TTC549 (cell line): ENCODE measurements around the gene MC1R.
"Not testable (repeated sequence)": the region's sequence is repeated elsewhere in the genome, so short reads cannot be mapped to it uniquely, and the experiment has no call there.

ENCODE experiments used
- FAIRE-seq: peaks from 2 replicates; lab custom pipeline; 2012; peaks lifted over from hg19 to GRCh38; lab: Jason Lieb, UNC

Gene MC1R

DNA sequence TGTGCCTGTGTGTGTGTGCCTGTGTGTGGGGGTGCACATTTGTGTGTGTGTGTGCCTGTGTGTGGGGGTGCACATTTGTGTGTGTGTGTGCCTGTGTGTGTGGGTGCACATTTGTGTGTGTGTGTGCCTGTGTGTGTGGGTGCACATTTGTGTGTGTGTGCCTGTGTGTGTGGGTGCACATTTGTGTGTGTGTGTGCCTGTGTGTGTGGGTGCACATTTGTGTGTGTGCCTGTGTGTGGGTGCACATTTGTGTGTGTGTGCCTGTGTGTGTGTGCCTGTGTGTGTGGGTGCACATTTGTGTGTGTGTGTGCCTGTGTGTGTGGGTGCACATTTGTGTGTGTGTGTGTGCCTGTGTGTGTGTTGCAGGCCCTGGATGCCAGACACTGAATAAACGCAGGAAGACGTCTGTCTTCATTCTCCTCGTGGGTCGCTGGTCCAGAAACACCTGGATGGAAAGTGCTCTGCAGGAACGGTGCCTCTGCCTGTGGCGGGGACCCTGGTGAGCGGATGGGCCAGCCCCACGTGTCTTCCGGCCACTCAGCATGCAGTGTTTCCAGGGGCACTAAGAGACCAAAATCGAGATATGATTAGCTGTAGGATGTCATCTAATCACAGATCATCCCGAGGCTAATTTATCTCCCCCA lies 3.9 kb upstream of the MC1R start:
- FAIRE-seq, result not testable (repeated sequence)

DNA sequence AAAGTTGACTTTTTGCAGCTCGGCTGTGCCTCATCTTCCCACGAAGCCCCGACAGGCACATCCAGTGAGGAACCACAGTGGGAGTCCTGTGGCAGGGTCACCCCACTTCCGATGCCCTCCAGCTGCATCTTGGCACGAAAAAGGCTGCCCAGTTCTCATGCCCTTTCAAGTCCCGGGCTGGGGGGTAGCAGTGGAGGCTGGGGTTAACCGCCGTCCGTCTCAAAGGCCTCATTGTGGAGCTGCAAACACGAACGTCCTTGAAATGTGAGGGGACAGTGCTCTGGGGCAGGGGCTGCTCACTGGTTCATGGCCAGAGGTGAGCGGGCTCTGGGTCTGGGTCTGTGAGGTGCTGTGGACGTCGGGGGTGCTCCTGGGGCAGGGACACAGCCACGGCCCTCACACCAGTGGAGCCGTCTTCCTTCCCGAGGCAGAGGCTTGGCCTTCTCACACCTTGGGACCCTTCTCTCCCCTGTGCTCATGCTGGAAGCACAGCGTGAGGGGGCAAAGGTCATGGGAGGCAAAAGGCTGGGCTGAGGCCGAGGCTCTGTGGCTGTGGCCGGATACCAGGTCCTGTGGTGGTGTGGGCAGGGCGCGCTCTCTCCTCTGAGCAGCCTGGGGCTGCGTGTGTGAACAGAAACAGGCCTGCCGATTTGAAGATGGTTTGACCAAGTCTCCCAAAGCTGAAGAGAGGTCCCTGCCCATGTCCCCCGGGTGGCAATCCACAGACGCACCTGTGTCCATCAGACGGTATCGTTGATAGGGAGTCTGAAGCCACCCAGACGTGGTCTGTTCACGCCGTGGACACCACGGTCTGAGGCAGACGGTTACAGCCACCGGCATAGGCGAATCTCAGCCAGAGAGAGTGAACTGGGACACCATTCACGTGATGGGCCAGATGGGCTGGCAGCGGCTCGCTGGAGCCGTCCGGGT lies 3.1 kb upstream of the MC1R start:
- no peak for FAIRE-seq

DNA sequence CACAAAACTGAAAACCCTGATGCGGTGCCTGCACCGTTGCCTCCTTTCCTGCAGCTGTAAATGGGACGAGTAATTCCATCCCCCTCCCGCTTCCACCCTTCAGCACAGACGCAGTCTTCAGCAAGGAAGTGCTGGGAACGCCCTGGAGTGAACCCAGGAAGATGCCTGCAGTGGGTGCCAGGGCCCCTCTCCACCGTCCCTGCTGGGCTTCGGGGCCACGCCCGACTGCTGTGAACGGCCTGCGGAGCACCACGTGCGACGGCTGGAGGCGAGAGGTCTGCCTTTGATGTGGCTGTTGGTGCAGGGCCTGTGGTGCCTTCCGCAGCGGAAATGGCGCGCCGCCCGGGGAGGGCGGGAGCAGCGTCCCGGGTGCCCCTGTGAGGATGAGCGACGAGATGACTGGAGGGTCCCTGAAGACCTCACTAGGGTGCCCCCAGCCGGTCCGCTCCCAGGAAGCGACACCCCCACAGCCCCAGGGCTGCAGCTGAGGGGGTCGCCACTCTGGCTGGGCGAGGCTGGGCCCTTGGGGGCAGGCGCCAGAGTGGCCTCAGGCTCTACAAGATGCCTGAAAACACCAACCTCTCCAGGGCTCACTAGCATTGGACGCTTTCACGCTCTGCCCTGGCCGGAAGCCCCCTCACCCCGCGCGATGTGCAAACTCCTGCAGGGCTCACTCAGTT lies 749 bp upstream of the MC1R start:
- FAIRE-seq, result no peak

DNA sequence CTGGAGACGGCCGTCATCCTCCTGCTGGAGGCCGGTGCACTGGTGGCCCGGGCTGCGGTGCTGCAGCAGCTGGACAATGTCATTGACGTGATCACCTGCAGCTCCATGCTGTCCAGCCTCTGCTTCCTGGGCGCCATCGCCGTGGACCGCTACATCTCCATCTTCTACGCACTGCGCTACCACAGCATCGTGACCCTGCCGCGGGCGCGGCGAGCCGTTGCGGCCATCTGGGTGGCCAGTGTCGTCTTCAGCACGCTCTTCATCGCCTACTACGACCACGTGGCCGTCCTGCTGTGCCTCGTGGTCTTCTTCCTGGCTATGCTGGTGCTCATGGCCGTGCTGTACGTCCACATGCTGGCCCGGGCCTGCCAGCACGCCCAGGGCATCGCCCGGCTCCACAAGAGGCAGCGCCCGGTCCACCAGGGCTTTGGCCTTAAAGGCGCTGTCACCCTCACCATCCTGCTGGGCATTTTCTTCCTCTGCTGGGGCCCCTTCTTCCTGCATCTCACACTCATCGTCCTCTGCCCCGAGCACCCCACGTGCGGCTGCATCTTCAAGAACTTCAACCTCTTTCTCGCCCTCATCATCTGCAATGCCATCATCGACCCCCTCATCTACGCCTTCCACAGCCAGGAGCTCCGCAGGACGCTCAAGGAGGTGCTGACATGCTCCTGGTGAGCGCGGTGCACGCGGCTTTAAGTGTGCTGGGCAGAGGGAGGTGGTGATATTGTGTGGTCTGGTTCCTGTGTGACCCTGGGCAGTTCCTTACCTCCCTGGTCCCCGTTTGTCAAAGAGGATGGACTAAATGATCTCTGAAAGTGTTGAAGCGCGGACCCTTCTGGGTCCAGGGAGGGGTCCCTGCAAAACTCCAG lies 1.1 kb downstream of the MC1R start:
- FAIRE-seq, result no peak

DNA sequence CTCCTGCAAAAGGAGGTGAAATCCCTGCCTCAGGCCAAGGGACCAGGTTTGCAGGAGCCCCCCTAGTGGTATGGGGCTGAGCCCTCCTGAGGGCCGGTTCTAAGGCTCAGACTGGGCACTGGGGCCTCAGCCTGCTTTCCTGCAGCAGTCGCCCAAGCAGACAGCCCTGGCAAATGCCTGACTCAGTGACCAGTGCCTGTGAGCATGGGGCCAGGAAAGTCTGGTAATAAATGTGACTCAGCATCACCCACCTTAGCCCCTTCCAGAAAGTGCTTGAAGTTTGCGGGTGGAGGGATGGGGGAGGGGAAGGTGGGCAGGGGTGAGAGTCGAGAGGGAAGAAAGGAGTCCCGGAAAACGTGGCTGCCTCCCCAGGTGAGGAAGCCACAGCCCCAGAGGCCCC lies 2.1 kb downstream of the MC1R start:
- FAIRE-seq, result no peak

DNA sequence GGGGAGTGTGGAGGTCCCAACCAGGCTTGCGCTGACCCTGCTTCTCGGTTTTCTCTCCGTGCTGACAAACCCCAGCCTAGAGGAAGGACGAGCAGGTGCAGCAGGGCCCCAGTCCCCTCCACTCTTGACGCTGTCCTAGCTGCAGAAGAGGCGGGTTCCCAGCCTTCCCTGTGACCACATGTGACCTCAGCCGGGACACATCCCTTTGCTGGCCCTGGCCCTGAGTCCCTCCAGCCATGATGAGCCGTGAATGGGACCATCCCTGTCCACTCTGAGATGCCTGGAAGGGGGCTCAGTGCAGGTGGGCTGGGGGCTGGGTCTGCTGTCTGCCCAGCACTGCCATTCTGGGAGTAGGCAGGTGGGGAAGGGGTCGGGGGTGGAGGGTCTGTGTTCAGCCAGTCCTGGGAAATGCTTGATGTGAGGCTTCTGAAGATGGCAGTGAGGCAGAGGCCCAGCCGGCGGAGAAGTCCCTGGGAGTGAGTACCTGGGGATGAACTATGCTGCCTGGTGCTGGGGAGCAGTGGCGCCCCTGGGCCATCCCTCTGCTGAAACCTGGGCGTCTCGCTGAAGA lies 2.6 kb downstream of the MC1R start:
- FAIRE-seq, result no peak

DNA sequence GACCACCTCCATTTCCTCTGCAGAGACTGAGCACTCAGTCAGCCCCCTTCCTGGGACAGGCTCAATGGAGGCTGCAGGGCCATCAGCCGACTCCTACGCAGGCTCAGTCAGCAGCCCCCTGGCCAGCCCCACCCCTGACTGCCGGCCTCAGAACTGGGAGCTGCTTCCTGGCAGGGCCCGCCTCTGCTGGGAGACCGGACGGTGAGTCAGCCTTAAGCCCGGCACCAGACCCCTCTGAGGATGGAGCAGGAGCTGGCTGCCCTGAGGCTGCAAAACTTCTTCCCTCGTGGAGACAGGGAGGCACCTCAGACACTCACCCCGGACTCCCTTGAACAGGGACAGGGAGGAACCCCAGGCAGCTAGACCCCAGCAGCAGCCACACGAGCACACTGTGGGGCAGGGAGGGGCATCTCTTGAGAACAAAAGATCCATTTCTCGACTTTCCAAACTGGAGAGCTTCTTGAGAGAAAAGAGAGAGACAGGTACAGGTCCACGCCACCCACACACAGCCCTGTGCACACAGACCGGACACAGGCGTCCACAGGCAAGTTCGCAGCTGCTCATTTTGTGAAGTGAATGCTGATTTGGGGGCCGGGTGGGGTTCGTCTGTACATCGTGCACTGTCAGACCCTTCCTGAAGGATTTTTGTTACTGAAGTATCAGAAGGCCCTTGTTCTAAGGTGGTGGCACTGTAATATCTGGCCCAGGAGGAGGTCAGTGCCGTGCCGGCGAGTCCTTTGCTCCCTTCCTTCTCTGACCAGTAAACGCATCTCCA lies 3.2 kb downstream of the MC1R start:
- no peak for FAIRE-seq

DNA sequence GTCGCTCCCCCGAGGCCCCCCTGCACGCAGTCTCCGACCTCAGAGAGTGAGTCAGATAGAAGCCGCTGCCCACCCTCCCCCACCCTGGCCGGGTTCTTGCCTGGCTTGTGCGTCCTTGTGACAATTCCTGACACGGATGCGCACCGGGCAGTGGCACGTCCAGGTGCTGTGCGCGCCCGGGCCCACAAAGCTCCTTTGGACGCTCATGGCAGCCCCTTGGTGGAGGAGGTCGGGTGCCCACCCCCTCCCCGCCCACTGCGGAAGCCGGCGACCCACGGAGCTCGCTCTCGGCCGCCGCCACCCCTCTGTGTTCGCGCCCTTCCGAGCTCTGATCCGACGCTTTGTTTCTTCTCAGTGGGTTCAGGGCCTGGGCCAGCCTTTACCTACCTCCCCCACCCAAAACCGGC lies 3.8 kb downstream of the MC1R start:
- no peak for FAIRE-seq

DNA sequence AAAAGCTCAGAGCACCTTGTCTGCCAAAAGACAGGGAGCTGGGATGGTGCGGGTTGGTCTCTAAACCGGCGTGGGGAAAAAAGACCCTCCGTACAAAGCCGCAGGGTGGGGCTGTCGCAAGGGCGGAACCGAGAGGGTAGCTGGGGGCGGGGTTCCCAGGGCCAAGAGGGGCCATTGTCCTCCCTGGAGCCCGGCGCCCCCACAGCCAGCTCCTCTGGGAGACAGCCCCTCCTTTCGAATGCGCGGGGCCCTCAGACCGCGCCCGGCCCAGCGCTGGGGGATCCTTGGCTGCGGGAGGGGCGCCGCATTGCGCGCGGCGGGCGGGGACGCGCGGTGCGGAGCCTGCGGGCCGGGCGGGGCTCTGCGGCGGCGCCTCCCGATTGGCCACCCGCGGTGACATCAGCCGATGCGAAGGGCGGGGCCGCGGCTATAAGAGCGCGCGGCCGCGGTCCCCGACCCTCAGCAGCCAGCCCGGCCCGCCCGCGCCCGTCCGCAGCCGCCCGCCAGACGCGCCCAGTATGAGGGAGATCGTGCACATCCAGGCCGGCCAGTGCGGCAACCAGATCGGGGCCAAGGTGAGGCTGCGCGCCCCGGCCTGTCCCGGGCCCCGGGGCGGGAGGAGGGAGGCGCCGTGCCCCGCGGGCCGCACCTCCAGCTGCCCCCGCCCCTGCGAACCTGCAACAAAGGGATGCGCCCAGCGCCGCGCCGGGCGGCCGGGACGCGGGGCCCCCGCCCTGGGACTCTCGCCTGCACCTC lies 4.4 kb downstream of the MC1R start, which contains the start of gene TUBB3:
Gene TUBB3 (plus strand): TSS at position 459 of the 756 bp plus-strand sequence. CDS start 60 bp downstream, at position 519.
- no peak for FAIRE-seq

DNA sequence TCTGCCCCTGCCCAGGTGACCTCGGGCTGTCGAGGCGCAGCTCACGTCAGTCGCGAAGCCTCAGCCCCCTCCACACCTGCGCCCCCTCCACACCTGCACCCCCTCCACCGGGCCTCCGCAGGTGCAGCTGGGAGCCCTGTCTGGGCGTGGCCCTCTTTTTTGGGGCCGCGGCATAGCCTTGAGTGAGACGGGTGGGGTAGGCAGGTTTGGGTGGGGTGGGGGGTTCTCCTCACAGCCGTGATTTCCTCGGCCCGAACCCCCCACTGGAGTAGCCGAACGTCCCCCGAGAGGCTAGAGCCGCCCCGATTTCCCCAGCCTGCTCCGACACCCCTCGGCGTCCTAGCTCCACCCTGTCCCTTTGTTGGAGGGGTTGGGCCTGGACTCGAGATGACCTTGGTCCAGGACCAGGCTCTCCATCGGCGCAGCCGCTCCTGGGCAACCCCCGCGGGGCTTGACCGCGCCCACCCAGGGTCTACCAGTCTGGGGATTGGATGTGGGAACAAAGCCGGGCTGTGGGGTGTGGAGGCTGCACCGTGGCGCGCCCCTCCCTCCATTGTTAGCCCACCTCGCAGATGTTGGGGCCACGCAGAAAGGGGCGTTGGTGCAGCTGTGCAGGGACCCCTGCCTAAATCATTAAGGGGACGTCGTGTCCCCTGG lies 5.1 kb downstream of the MC1R start:
- no peak for FAIRE-seq

DNA sequence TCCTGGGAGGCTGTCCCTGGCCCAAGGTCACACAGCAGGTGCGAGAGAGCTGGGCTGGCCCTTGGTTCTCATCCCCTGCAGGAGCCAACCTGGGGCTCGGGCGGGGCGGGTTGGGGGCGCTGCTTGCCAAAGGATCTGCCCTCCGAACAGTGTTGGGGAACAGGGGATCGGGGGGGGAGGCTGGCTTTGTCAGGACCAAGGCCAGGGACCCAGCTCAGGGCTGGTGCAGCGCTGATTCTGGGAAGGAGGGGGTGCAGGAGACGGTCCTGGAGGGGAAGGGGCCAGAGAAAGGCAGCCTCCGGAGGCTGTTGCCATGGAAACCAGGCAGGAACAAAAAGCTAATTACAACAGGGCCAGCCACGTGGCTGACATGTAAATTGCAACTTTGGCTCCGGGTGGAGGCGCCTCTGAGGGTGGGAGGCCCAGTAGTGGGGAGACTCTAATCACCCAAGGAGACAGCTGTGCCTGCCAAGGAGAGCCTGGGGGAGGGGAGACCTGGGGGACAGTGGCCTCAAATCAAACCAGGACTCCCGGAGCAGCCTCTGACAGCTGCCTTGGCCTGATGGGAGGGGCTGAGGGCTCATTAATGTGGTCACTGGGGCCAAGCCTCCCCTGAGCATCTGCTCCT lies 5.7 kb downstream of the MC1R start:
- FAIRE-seq, result no peak

DNA sequence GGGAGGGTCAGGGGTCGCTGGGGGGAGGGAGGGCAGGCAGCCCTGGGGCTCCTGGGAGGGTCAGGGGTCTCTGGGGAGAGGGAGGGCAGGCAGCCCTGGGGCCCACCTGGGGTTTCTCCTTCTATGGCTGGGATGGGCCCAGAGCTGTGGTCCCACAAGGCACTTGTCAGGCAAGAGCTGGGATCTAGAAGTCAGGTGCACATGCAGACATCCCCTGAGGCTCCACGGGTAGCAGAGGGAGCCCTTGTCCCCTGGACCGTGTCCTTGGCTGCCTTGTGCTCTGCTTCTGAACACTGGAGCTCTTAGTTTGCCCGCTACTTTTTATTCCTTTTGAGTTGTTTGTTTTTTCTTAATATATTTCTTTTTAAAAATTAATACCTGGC lies 6.3 kb downstream of the MC1R start:
- FAIRE-seq, result no peak

DNA sequence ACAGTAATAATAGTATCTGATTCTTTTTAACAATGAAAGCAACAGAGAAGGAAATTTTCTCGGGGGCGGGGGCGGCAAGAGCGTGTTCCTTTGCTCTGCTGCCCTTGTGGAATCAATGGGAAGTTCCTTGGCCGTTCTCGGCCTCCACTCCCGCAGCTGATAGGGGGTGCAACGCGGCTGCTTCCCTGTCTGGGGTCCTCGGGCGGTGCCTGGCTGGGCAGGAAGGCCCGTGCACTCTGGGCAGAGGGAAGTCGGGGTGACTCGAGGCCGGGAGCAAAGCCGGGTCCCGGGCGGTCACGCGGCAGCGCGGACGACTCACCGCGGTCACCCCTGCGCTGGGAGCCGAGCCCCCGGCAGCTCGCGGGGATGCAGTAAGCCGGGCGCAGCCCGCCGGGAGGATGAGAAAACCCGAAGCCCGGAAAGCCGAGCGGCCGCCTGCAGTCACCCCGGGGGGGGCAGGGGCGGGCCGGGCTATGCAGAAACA lies 7.0 kb downstream of the MC1R start:
- FAIRE-seq, result no peak

DNA sequence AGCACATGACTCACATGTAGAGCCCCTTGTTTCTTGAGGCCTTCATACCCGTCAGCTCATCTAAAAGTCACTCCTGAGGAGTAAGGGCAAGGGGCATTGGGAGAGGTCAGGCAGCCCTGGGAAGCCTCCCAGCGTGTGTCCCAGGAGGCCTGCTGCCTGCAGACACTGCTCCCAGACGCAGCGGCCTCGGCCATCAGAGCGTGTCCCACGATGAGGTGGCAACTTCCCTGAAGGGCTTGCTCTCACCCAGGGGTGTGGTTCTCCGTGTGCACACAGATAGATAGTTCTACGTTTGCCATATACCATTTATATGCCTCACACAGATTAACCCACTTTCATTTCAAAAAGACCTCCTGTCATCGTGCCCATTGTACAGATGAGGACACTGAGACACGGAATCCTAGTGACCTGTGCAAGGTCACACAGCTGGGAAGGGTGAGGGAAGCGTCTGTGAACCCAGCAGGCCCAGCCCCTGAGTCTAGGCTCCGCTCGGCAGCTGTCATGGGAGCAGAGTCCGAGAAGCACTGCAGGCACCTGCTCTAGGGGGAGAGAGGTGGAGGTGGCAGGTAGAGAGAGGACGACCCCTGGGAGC lies 12.7 kb downstream of the MC1R start:
- FAIRE-seq, result no peak

DNA sequence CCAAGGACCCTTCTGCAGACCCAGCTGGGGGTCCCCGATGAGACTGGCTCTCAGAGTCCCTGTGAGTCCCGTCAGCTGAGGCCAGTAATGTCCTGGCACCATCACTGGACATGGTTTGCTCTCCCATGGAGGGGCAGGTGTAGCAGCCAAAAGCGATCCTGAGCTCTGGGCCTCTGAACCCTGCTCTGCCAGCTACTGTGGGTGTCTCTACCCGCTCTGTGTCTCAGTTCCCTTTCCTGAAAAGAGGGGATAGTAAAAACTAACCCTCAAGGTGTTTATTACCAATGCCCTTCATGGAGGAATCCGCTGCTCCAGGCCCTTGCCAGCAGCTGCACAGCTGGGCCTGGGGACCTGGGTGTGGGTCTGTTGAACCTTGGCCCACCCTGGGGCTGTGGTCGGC lies 13.3 kb downstream of the MC1R start:
- FAIRE-seq, result no peak

DNA sequence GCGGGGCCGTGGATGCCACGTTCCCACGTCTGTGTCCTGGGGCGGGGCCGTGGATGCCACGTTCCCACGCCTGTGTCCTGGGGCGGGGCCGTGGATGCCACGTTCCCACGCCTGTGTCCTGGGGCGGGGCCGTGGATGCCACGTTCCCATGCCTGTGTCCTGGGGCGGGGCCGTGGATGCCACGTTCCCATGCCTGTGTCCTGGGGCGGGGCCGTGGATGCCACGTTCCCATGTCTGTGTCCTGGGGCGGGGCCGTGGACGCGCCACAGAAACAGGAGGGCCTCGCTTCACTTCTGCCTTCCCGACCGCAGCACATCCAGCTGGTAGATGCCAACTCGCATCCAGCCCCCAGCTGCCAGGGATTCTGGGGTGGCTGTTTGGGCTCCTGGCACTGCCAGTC lies 15.4 kb downstream of the MC1R start:
- not testable (repeated sequence) for FAIRE-seq

DNA sequence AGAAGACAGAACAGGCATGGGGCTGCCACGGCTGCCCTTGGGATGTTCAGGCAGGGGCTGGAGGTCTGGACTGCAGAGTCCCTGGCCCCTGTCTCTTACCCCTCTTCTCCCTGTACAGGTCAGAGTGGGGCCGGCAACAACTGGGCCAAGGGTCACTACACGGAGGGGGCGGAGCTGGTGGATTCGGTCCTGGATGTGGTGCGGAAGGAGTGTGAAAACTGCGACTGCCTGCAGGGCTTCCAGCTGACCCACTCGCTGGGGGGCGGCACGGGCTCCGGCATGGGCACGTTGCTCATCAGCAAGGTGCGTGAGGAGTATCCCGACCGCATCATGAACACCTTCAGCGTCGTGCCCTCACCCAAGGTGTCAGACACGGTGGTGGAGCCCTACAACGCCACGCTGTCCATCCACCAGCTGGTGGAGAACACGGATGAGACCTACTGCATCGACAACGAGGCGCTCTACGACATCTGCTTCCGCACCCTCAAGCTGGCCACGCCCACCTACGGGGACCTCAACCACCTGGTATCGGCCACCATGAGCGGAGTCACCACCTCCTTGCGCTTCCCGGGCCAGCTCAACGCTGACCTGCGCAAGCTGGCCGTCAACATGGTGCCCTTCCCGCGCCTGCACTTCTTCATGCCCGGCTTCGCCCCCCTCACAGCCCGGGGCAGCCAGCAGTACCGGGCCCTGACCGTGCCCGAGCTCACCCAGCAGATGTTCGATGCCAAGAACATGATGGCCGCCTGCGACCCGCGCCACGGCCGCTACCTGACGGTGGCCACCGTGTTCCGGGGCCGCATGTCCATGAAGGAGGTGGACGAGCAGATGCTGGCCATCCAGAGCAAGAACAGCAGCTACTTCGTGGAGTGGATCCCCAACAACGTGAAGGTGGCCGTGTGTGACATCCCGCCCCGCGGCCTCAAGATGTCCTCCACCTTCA lies 16.2 kb downstream of the MC1R start:
- no peak for FAIRE-seq
